ENCODE measurements around the gene MROH8. TPM values are rescaled to one million over a fixed set of nuclear protein-coding genes. Genes with fewer than 3 reads are reported as not detected.

Gene MROH8
- 0.72 and 1.2 TPM in 2 replicates for total RNA-seq (2014; rRNA removed; shearing (Covaris generic))

- DNase-seq (ENCODE audit: low spot score): peak; percentile 93
Measured at GRCh38 chr20:37178839-37179682, at the start of gene MROH8, which contains the start of gene RPN2. Gene MROH8 (minus strand): TSS chr20:37179548. Gene RPN2 (plus strand): TSS chr20:37179330. CDS start chr20:37179357, 27 bp downstream.

- no peak for DNase-seq (ENCODE audit: low spot score)
Measured at GRCh38 chr20:37228656-37229055, 49.3 kb upstream of the MROH8 start.

GRCh38 chr20:37228082-37228481, 48.7 kb upstream of the MROH8 start:
- no peak for DNase-seq (ENCODE audit: low spot score)

- DNase-seq (ENCODE audit: low spot score): no peak
Measured at GRCh38 chr20:37226889-37227288, 47.5 kb upstream of the MROH8 start.

GRCh38 chr20:37225146-37225545, 45.8 kb upstream of the MROH8 start:
- no peak for DNase-seq (ENCODE audit: low spot score)

- no peak for DNase-seq (ENCODE audit: low spot score)
Measured at GRCh38 chr20:37223053-37223452, 43.7 kb upstream of the MROH8 start.

- no peak for DNase-seq (ENCODE audit: low spot score)
Measured at GRCh38 chr20:37222086-37222485, 42.7 kb upstream of the MROH8 start.

- no peak for DNase-seq (ENCODE audit: low spot score)
Measured at GRCh38 chr20:37220731-37221130, 41.4 kb upstream of the MROH8 start.

GRCh38 chr20:37219751-37220668, 40.7 kb upstream of the MROH8 start:
- DNase-seq (ENCODE audit: low spot score): no peak

GRCh38 chr20:37218976-37219375, 39.6 kb upstream of the MROH8 start:
- DNase-seq (ENCODE audit: low spot score): no peak

GRCh38 chr20:37218441-37218840, 39.1 kb upstream of the MROH8 start:
- DNase-seq (ENCODE audit: low spot score): no peak

- no peak for DNase-seq (ENCODE audit: low spot score)
Measured at GRCh38 chr20:37209661-37210314, 30.4 kb upstream of the MROH8 start.

- DNase-seq (ENCODE audit: low spot score): no peak
Measured at GRCh38 chr20:37209193-37209592, 29.8 kb upstream of the MROH8 start.

- DNase-seq (ENCODE audit: low spot score): no peak
Measured at GRCh38 chr20:37207171-37207570, 27.8 kb upstream of the MROH8 start.

- no peak for DNase-seq (ENCODE audit: low spot score)
Measured at GRCh38 chr20:37205794-37206193, 26.4 kb upstream of the MROH8 start.

GRCh38 chr20:37205130-37205529, 25.8 kb upstream of the MROH8 start:
- no peak for DNase-seq (ENCODE audit: low spot score)

- DNase-seq (ENCODE audit: low spot score): no peak
Measured at GRCh38 chr20:37204056-37204455, 24.7 kb upstream of the MROH8 start.

- DNase-seq (ENCODE audit: low spot score): peak; percentile 81
Measured at GRCh38 chr20:37202267-37202943, 23.1 kb upstream of the MROH8 start.

- DNase-seq (ENCODE audit: low spot score): no peak
Measured at GRCh38 chr20:37201827-37202162, 22.4 kb upstream of the MROH8 start.

- no peak for DNase-seq (ENCODE audit: low spot score)
Measured at GRCh38 chr20:37200926-37201826, 21.8 kb upstream of the MROH8 start.
